GM18868 (cell line): Measurements from ENCODE around the gene CCDC171.
A peak's percentile ranks its signal among the peaks of the same experiment; 100 is the strongest.
"Not testable (repeated sequence)": the region's sequence is repeated elsewhere in the genome, so short reads cannot be mapped to it uniquely, and the experiment has no call there.

ENCODE experiments used
- ATAC-seq: cut with Tn5 transposase; IDR thresholded peaks from one replicate; pipeline ENCODE4 v1.9.1; 2021; ENCODE audit warnings: mild to moderate bottlenecking, moderate library complexity; ENCODE audit not compliant: unreplicated experiment

Gene CCDC171

DNA sequence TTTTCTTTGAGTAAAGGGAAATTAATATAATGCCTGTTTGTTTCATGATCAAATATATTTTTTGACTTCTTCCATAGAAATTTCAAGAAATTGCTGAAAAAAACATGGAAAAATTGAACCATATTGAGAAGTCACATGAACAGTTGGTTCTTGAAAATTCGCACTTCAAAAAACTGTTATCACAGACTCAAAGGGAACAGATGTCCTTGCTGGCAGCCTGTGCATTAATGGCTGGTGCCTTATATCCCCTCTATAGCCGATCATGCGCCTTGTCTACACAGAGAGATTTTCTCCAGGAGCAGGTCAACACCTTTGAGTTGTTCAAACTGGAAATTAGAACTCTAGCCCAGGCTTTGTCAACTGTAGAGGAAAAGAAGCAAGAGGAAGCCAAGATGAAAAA lies 191.4 kb downstream of the CCDC171 start:
- no peak for ATAC-seq

DNA sequence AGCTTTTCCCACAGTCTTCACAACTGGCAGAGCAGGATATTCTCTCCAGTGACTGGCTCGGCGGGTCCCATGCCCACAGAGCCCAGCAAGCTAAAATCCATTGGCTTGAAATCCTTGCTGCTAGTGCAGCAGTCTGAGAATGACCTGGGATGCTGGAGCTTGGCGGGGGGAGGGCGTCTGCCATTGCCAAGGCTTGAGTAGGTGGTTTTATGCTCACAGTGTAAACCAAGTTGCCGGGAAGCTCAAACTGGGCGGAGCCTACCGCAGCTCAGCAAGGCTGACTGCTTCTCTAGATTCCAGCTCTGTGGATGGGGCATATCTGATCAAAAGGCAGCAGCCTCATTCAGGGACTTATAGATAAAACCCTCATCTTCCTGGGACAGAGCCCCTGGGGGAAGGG lies 194.1 kb downstream of the CCDC171 start:
- ATAC-seq = no peak

DNA sequence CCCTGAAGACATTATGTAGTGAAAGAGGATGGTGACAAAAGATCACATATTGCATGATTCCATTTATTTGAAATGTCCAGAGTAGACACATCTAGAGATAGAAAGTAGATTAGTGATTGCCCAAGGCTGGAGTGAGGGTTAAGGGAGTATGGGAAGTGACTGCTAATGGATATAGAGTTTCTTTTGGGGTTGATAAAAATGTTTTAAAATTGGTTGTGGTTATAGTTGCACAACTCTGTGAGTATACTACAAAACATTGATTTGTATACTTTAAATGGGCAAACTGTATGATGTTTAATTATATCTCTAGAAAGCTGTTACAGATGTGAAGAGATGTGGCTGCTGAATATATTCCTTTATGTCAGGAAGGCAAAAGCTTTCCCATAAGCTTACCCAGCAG lies 202.8 kb downstream of the CCDC171 start:
- no peak for ATAC-seq

DNA sequence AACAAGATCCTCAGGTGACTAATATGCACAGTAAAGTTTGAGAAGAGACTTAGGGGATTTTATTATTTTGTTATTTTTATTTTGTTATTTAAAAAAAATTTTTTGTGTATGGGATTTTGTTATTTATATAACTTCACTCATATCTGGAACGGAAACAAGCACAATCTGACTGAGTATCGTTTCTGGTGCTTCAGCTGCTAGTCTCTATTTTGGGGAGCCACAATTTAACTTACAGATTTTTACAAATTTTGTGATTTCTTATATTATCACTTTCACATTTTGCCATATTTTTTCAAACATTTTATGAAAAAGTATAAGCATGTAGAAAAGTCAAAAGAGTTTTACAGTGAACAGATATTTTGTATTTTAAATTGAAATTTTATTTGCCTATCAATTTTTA lies 208.7 kb downstream of the CCDC171 start:
- ATAC-seq = no peak

DNA sequence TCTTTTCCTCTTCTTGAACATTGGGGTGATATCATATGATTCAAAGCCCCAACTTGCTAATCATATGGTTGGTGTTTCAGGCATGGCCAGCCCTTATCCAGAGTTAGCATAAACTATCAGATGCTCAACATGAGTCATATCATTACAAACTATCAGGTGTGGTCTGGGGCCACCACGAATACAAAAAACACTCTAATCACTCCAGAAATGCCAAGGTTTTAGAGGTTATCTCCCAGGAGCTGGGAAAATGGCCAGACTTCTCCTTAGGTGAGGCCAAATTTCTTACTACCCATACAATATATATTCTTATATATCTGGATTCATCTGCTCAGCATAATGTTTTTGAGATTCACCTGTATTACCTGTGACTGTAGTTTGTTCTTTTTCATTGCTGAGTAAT lies 210.5 kb downstream of the CCDC171 start:
- no peak for ATAC-seq

DNA sequence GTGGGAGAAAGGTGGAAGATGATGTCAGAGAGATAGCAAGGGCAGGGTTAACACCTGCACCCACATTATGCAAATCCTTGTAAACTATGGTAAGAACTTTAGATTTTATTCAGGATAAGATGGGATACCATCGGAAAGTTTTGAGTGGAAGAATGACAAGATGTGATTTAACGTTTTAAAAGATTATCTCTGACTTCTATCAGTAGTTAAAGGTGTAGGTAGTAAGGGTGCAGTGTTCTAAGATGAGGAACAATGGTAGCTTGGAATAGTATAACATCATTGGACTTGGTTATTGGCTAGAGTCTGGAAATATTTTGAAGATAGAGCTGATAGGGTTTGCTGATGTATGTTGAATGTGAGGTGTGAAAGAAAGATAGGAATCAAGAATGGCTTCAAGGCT lies 211.3 kb downstream of the CCDC171 start:
- no peak for ATAC-seq

DNA sequence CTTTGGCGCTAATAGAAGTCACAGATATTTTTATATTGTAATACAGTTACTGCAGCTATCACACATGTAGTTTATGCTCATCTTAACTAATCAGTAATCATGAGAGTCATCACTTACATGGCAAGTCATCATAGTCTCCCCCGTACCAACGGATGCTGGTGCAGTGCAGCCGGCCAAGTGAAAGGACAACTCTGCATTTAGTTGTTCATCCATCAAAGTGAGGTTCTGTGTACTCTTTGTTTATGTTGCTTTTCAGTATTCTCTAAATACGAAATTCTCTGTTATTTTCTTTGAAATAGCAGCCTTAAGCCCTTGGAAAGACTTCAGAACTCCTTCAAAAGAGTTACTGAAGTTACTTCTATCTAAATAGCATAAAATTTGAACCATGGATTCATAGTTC lies 216.7 kb downstream of the CCDC171 start:
- ATAC-seq = no peak

DNA sequence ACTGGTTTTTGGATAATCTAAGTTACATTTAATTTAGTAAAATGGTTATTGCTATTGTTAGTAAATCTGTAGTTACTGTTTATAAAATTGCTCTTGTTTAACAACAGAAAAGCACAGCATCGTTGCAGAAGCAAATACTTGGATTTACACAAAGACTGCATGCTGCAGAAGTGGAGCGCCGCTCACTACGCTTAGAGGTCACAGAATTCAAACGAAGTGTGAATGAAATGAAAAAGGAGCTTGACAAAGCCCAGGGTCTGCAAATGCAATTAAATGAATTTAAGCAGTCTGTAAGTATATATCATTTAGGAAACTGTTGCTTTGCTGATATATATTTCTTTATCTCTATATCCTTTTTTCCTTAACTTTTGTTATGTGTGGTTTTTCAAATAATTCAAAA lies 226.0 kb downstream of the CCDC171 start:
- ATAC-seq = no peak

DNA sequence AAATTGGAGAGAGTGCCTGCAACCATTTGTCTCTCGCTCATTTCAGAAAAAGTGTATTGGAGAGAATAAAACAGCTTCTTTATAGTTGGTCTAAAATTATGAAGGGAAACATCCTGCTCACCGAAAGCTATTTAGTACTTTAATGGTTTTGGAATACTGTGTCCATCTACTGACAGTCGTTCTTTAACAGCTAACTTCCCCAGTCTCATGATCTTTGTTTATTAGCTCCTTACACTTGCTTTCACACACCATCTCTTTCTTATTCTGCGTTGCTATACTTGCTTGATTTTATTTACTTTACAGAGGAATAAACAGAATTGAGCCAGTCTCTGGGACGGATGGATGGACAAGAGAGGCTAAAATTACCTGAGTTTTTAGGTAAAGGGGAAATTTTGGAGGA lies 229.3 kb downstream of the CCDC171 start:
- ATAC-seq = no peak

DNA sequence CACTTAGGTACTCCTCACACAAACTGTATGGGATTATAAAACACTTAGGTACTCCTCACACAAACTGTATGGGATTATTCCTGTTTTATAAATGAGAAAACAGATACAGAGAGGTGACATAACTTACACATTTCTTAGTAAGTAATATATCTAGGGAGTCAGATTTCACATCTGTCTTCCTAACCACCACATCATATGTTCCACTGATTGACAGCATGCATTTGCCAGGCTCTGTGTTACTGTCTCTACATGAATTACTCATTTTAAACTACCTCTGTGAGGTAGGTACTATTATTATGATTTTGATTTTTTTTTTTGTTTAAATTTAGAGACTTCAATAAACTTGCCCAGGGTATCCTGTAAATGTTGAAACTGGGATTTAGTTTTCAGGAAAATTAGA lies 232.7 kb downstream of the CCDC171 start:
- peak; percentile 65 for ATAC-seq

DNA sequence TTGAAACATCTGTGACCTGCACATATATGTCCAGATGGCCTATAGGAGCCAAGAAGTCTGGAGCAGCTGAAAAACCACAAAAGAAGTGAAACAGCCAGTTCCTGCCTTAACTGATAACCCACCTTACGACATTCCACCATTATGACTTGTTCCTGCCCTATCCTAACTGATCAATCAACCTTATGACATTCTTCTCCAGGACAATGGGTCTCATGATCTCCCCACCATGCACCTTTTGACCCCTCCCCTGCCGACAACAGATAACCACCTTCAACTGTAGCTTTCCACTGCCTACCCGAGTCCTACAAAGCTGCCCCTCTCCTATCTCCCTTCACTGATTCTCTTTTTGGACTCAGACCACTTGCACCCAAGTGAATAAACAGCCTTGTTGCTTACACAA lies 233.8 kb downstream of the CCDC171 start:
- no peak for ATAC-seq

DNA sequence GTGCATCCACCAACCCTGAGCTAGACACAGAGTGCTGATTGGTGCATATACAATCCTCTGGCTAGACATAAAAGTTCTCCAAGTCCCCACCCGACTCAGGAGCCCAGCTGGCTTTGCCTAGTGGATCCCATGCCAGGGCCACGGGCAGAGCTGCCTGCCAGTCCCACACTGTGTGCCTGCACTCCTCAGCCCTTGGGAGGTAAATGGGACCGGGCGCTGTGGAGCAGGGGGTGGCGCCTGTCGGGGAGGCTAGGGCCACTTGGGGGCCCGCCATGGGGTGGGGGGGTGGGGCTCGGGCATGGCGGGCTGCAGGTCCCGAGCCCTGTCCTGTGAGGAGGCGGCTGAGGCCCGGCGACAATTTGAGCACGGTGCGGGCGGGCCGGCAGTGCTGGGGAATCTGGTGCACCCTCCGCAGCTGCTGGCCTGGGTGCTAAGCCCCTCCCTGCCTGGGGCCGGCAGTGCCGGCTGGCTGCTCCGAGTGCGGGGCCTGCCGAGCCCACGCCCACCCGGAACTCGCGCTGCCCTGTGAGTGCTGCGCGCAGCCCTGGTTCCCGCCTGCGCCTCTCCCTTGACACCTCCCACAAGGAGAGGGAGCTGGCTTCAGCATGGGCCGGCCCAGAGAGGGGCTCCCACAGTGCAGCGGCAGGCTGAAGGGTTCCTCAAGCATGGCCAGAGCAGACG lies 257.5 kb downstream of the CCDC171 start:
- not testable (repeated sequence) for ATAC-seq

DNA sequence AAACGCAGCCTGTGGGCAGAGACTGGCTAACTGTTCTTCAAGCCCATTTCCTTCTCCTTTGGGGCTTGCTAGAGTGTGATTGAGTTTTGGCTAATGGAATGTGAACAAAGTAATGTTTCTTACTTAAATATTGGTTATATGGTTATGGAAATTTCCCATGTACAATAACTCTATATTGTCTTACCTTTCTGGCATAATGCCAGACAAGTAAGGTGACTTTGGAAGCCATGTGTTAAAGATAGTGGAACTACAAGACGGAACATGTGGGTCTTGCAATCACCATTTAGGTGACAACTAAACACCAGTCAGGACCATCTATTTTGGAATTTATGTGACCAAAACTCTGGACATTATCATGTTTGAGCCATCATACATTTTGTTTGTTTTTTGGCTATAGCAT lies 260.2 kb downstream of the CCDC171 start:
- ATAC-seq = no peak

DNA sequence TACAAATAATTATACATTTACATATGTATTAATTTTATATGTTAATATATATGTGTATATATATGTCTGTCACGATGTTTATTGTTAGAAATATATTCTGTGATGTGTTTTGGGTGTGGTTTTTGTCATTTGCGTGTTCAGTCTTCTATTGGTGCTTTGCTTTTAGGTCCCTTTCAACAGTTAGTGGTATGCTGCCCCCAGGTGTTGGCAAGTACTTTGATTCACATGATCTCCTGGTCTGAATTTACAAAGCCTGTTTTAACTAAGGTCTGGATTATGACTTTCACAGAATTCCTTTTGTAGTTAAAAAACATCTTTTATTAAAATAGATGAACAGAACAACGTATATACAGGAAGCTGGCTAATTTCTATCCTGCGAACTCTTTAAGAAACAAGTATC lies 271.5 kb downstream of the CCDC171 start:
- no peak for ATAC-seq

DNA sequence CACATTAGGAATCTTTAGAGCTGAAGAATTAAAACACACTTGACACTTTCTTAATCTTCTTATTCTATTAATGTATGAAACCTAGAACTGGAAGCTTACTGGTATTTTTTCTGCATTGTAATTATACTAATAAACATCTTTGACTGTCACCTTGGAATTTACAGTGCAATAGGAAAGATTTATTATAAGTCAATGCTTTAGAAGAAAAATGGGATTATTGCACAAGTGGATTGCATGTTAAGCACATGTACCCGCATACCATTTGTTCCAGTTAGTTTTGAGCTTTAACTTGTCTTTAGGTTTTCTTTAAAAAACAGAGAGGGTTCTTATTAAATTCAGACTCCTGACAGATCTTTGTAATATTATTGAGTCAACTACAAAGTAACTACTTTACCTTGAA lies 278.5 kb downstream of the CCDC171 start:
- no peak for ATAC-seq

DNA sequence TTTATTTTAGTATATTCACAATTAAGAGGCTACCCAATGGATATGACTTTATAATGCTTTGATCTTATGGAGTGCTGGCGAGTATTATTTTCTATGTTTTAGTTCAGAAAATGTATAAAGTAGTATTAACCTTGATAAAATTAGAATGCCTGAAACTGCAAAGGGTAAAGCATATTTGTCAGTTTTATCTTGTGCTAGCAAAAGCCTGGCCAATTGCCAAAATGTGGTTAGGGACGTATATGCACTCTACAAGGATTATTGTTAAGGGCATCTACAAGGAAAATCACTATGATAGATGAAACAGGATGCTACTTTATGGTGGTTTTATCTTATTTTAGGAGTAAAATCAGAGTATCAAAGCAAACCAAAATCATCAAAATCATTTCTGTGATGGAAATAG lies 281.7 kb downstream of the CCDC171 start:
- no peak for ATAC-seq

DNA sequence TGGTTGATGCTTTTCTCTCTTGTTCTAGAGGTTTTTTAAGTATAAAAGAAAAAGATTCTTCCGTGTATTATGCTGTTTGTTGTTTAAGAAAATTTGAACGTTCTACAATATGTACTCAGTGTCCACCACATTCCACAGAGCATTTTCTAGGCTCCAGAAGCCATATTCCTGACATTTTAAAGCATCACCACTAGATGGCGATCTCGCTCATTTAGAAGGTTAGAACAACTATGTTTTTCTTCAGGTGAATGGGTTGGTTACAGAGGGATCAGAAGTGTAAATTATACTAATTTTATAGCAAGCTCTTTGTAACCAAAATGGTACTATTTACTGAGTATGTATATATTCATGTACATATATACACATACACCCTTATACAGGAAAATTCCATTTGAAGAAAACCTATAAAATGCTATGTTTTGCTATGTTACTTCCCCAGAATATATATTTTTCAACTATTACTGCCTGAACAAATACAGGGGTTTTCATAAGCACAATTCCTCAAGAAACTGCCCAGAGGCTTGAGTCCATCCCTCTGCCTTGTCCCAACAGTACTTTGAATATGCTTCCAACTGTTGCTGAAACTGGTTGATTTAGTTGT lies 284.3 kb downstream of the CCDC171 start:
- ATAC-seq = peak; percentile 82

DNA sequence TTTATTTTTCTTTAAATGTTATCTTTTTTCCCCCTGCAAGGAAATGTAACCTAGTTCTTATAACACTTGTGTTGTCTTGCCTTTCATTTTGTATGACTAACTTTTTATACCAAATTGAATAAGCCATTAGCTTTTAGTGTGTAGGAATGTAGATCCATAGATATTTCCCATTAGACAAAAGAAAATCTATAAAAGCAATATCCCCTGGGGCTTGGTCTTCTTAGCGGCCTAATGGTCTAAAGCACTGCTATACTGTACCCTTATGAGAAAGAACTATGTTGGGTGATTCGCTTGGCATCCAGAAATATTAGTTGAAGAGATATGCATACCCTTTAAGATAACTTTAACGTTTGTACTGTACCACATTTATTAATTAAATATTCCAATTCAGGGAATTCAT lies 289.2 kb downstream of the CCDC171 start:
- ATAC-seq = no peak

DNA sequence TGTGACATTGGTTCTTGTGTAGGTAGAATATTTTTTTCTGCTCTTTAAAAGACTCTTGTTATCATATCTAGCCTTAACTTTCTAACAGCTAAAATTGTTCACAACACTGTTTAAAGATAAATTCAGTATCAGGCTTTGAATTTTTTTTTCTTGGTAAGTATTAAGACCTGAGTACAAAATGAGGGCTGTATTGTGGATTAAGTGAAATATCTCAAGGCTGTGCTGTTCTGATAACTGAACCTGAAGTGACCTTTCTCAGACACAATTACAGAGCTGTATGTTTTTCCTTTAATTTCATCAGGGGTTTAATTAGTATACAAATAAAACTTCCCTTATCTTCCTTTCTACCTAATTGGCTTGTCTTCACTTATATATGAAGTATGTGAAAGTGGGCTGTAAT lies 290.5 kb downstream of the CCDC171 start:
- no peak for ATAC-seq

DNA sequence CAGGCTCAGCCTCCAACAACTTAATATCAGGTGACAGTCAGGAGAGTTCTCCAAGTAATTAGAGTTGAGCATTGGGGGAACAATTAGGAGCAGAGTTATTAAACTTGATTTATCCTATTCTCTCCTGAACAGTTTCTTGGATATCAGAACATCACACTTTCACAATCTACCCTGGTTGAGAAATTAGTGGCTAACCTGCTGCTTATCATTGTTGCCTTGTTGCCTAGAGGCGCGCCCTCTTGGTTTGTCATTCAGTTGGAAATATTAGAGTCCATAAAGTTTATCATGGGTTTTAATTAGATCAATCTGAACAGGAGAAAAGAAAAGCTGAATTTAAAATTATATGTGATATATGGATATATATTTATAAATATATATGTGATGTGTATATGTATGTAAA lies 291.1 kb downstream of the CCDC171 start:
- ATAC-seq = no peak

DNA sequence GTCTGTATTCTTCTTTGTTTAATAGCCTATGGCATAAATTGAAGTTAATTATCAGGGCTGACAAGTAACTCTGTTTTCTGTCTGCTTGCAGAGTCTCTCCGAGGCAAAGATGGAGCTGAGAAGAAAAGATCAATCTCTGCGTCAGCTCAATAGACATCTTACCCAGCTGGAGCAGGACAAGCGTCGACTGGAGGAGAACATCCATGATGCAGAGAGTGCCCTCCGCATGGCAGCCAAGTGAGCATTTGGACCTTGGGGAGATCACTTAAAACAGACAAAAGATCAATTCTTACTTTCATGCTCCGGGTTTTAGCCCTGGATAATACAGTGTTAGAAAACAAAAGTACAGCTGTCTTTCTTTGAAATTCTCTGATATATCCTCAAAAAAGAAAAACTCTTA lies 293.8 kb downstream of the CCDC171 start:
- no peak for ATAC-seq

DNA sequence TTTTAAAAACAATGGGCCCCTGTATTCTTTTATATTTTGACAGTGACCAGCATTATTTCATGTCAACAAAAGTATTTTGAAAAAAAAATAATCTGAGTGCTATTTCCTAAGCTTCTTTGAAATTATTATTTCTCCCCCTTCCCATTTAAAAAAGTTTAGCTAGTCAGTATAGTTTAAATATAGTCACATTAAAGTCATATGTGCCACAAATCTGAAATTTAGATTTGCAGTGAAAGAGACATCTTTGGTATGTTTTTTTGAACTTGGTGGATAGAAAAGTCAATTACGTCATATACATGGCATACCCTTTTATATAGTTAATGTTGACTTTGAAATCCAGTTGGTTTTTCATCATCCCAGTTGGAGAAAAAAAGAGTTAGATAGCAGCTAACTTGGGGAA lies 297.0 kb downstream of the CCDC171 start:
- ATAC-seq = no peak

DNA sequence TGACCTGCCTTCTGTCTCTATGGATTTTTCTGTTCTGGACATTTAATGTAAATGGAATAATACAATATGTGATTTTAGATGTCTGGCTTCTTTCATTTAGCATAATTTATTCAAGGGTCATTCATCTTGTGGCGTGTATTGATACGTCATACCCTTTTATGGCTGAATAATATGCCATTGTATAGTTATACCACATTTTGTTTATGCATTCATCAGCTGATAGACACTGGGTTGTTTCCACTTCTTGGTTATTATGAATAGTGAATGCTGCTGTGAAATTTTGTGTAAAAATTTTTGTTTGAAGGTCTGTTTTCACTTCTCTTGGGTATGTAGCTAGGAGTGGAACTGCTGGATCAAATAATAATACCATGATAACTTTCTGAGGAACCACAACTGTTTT lies 298.9 kb downstream of the CCDC171 start:
- no peak for ATAC-seq
